SK-N-SH (cell line): ENCODE results near the gene NOL6. TPM values are rescaled to one million over a fixed set of nuclear protein-coding genes. Genes with fewer than 3 reads are reported as not detected.
"Not testable (repeated sequence)": the region's sequence is repeated elsewhere in the genome, so short reads cannot be mapped to it uniquely, and the experiment has no call there.

Experiments used
- CTCF ChIA-PET: fragments of 300-600, 350-600 bp; formaldehyde crosslinking; extraction: SDS; loops from one replicate; lab custom pipeline; 2021; lab: Yijun Ruan, JAX
- POLR2A ChIA-PET: fragments of 350-600 bp; sonication (Branson Sonifier 250); formaldehyde crosslinking; extraction: SDS; loops from one replicate; lab custom pipeline; 2020; ENCODE audit warnings: antibody characterized with exemption, inconsistent platforms; lab: Yijun Ruan, JAX
- DNase-seq: peaks from one replicate; pipeline ENCODE4 v3.0.0; 2012
- H2AFZ ChIP-seq: fragments of 200-600 bp; sonication (generic); 2 replicates; pipeline ENCODE4 v1.8.1; 2016; ENCODE audit warnings: antibody characterized with exemption, mild to moderate bottlenecking, low read depth
- H3F3A ChIP-seq: fragments of 200-600 bp; sonication (generic); replicated peaks from 2 replicates; pipeline ENCODE3; 2016; ENCODE audit warnings: antibody characterized with exemption, mild to moderate bottlenecking; ENCODE audit not compliant: insufficient read depth
- H3K27ac ChIP-seq, 2 experiments: fragments of 200-500 bp in 1 of 2; fragments of 200-600 bp in 1 of 2; sonication (Bioruptor generic) in 1 of 2; sonication (generic), shearing (Covaris generic) in 1 of 2; 2 replicates each; pipeline versions ENCODE4 v1.5.1 to v1.6.1; 2014 to 2016; ENCODE audit warnings: low read depth in 2 of 2, inconsistent platforms in 1 of 2, low read length in 1 of 2, mild to moderate bottlenecking in 1 of 2, mixed read lengths in 1 of 2
- H3K27me3 ChIP-seq: fragments of 200-600 bp; sonication (generic), shearing (Covaris generic); 2 replicates; pipeline ENCODE4 v1.6.1; 2016; ENCODE audit warnings: mixed run types; ENCODE audit not compliant: insufficient read depth
- H3K36me3 ChIP-seq, 2 experiments: fragments of 200-500 bp in 1 of 2; fragments of 200-600 bp in 1 of 2; sonication (Bioruptor generic) in 1 of 2; sonication (generic) in 1 of 2; replicated peaks in 1 of 2; 2 replicates each; pipeline versions ENCODE3 to v1.5.1; 2014 to 2016; ENCODE audit warnings: low read length in 1 of 2, mild to moderate bottlenecking in 1 of 2; ENCODE audit not compliant: insufficient read depth in 2 of 2, control insufficient read depth in 1 of 2
- H3K4me1 ChIP-seq, 2 experiments: fragments of 200-500 bp in 1 of 2; fragments of 200-600 bp in 1 of 2; sonication (Bioruptor generic) in 1 of 2; sonication (generic), shearing (Covaris generic) in 1 of 2; 2 replicates each; pipeline versions ENCODE4 v1.5.1 to v1.6.1; 2014 to 2016; ENCODE audit warnings: low read depth in 1 of 2, low read length in 1 of 2, mixed run types in 1 of 2; ENCODE audit not compliant: insufficient read depth in 2 of 2, control insufficient read depth in 1 of 2
- H3K4me2 ChIP-seq: fragments of 200-600 bp; sonication (generic), shearing (Covaris generic); 2 replicates; pipeline ENCODE4 v1.6.1; 2017; ENCODE audit warnings: mixed run types
- H3K4me3 ChIP-seq, 2 experiments: fragments of 200-500 bp in 1 of 2; fragments of 200-600 bp in 1 of 2; sonication (Bioruptor generic) in 1 of 2; sonication (generic), shearing (Covaris generic) in 1 of 2; 2 replicates each; pipeline versions ENCODE4 v1.5.1 to v1.8.1; 2014 to 2016; ENCODE audit warnings: low read depth in 2 of 2, inconsistent platforms in 1 of 2, low read length in 1 of 2, mild to moderate bottlenecking in 1 of 2, mixed read lengths in 1 of 2, moderate library complexity in 1 of 2
- H3K79me2 ChIP-seq: fragments of 200-600 bp; sonication (generic); 2 replicates; pipeline ENCODE4 v1.8.1; 2017; ENCODE audit warnings: mild to moderate bottlenecking; ENCODE audit not compliant: insufficient read depth
- H3K9ac ChIP-seq: fragments of 200-600 bp; sonication (generic); 2 replicates; pipeline ENCODE4 v1.6.1; 2017; ENCODE audit warnings: mixed run types
- H3K9me2 ChIP-seq: fragments of 200-600 bp; sonication (generic); 2 replicates; pipeline ENCODE4 v1.6.1; 2017; ENCODE audit warnings: mixed run types
- H3K9me3 ChIP-seq: fragments of 200-600 bp; sonication (generic); 2 replicates; pipeline ENCODE4 v1.6.1; 2017; ENCODE audit warnings: mixed run types, mild to moderate bottlenecking, moderate library complexity
- H4K20me1 ChIP-seq: fragments of 200-600 bp; sonication (generic); 2 replicates; pipeline ENCODE4 v1.6.1; 2017; ENCODE audit warnings: mild to moderate bottlenecking, mixed run types; ENCODE audit not compliant: insufficient read depth
- CTCF ChIP-seq: fragments of 200-600 bp; sonication (generic); IDR thresholded peaks from 2 replicates; pipeline ENCODE4 v1.6.1; 2017; ENCODE audit warnings: antibody characterized with exemption, mild to moderate bottlenecking, moderate library complexity
- ELF1 ChIP-seq: IDR thresholded peaks from 2 replicates; pipeline ENCODE4 v1.4.0; 2012
- EP300 ChIP-seq, 2 experiments: IDR thresholded peaks; 2 replicates each; pipeline versions ENCODE4 v1.4.0 to v1.6.1; 2012; ENCODE audit warnings: borderline replicate concordance in 1 of 2, low read depth in 1 of 2, low read length in 1 of 2
- FOSL2 ChIP-seq: IDR thresholded peaks from 2 replicates; pipeline ENCODE4 v1.4.0; 2012; ENCODE audit warnings: low read depth, mild to moderate bottlenecking, moderate library complexity, borderline replicate concordance
- FOXJ3 ChIP-seq: sonication (generic); formaldehyde crosslinking; IDR thresholded peaks from 2 replicates; pipeline ENCODE4 v1.5.1; 2020; ENCODE audit warnings: mild to moderate bottlenecking, missing genetic modification reagents
- GABPA ChIP-seq: IDR thresholded peaks from 2 replicates; pipeline ENCODE4 v1.4.0; 2012; ENCODE audit warnings: low read depth, mild to moderate bottlenecking
- GATA2 ChIP-seq: sonication (generic); formaldehyde crosslinking; IDR thresholded peaks from 2 replicates; pipeline ENCODE4 v1.5.0; 2020; ENCODE audit warnings: mild to moderate bottlenecking, missing genetic modification reagents
- MAX ChIP-seq: IDR thresholded peaks from 2 replicates; pipeline ENCODE4 v1.4.0; 2012; ENCODE audit warnings: low read depth
- NFIC ChIP-seq: IDR thresholded peaks from 2 replicates; pipeline ENCODE4 v1.4.0; 2012; ENCODE audit warnings: borderline replicate concordance
- POLR2AphosphoS5 ChIP-seq: IDR thresholded peaks from 2 replicates; pipeline ENCODE4 v1.6.1; 2012; ENCODE audit warnings: low read depth, low read length
- RCOR1 ChIP-seq: fragments of 150-350 bp; IDR thresholded peaks from 2 replicates; pipeline ENCODE4 v1.6.1; 2017; ENCODE audit warnings: antibody characterized with exemption, low read length
- REST ChIP-seq: IDR thresholded peaks from 2 replicates; pipeline ENCODE4 v1.6.1; 2012; ENCODE audit warnings: mild to moderate bottlenecking, low read depth, low read length, moderate library complexity
- RFX5 ChIP-seq: IDR thresholded peaks from 2 replicates; pipeline ENCODE4 v1.6.1; 2012; ENCODE audit warnings: mild to moderate bottlenecking, improper control_type of control experiment, low read length
- SIN3A ChIP-seq: IDR thresholded peaks from 2 replicates; pipeline ENCODE4 v1.6.1; 2012; ENCODE audit warnings: low read depth, mild to moderate bottlenecking, low read length, moderate library complexity, borderline replicate concordance
- SMC3 ChIP-seq: IDR thresholded peaks from 2 replicates; pipeline ENCODE4 v1.6.1; 2012; ENCODE audit warnings: low read depth, low read length, improper control_type of control experiment
- TCF12 ChIP-seq: IDR thresholded peaks from 2 replicates; pipeline ENCODE4 v1.4.0; 2012
- USF2 ChIP-seq: fragments of 150-350 bp; IDR thresholded peaks from 2 replicates; pipeline ENCODE4 v1.6.1; 2017; ENCODE audit warnings: antibody characterized with exemption, low read length, low read depth, borderline replicate concordance
- WGBS: methylation state at CpG from one replicate; pipeline ENCODE4 v1.1.6; 2017; ENCODE audit warnings: low lambda C conversion rate; 5-methylcytosine and 5-hydroxymethylcytosine counted together
- polyA plus RNA-seq, 3 experiments: library from polyadenylated mRNA; depleted of rRNA; stranded (reverse); fragments of >200 nt; gene quantifications; 2 replicates each; pipeline ENCODE4 v1.2.3, GENCODE V29; 2012

NOL6 gene
- polyA plus RNA-seq, 1 of the 3 experiments (the other 2 are of a cell fraction) = 52.2 TPM

- no peak for DNase-seq
- Histone ChIP-seq H3K36me3 (peaks cover 0 to 3% of the 10 kb centered on the region in 2 experiments), H2AFZ (no peak overlapping the region)
- TF ChIP-seq ELF1 (no peak), TCF12 (peak; percentile 50)
- TF ChIP-seq, all 33 proteins: peak for 1
- H3F3A ChIP-seq = peaks cover 13% of the 10 kb centered on the region
- POLR2A ChIA-PET = no interaction called here
- WGBS = 71% methylated on average over 2 of the region's 2 CpGs
- H3K9me2 ChIP-seq = no peaks in the 10 kb centered on the region
- H4K20me1 ChIP-seq = no peaks in the 10 kb centered on the region
- 0 out of 4 replicates have a peak overlapping the region, but pooled peaks of 1 of the 2 experiments have one; percentile 3 for H3K27ac ChIP-seq
- H3K9me3 ChIP-seq = no peaks in the 10 kb centered on the region
- no peaks in the 10 kb centered on the region for H3K27me3 ChIP-seq
- H3K4me3 ChIP-seq = no peak overlapping the region
- CTCF ChIA-PET = interaction anchor here (1.1 kb wide), 1 partner anchor 26 kb away, joined by 3 read pairs; no protein-coding TSS in a partner anchor
- H3K9ac ChIP-seq = no peak overlapping the region
- no peak overlapping the region for H3K4me2 ChIP-seq
- no peaks in the 10 kb centered on the region for H3K79me2 ChIP-seq
- H3K4me1 ChIP-seq = no peaks in the 10 kb centered on the region
Measured at GRCh38 chr9:33489066-33489465, 15.3 kb upstream of the NOL6 start.

GRCh38 chr9:33485312-33485711 lies 11.6 kb upstream of the NOL6 start:
- H3K79me2 ChIP-seq, H3K27me3 ChIP-seq, CTCF ChIA-PET, H3K4me2 ChIP-seq, H3K36me3 ChIP-seq, H3K4me1 ChIP-seq, H3K4me3 ChIP-seq, POLR2A ChIA-PET, H3K27ac ChIP-seq, H3K9me2 ChIP-seq, DNase-seq, H3K9ac ChIP-seq, H3K9me3 ChIP-seq, H4K20me1 ChIP-seq, H2AFZ ChIP-seq: not testable (repeated sequence)
- peaks cover 13% of the 10 kb centered on the region for H3F3A ChIP-seq

GRCh38 chr9:33480976-33481375 lies 7.3 kb upstream of the NOL6 start:
- CTCF ChIA-PET = interaction anchor here (2.5 to 2.9 kb wide), 2 partner anchors 14 to 28 kb away, joined by 6 to 13 read pairs; no protein-coding TSS in a partner anchor
- H3K4me1 ChIP-seq = no peaks in the 10 kb centered on the region
- H3K36me3 ChIP-seq = peaks cover 0 to 4% of the 10 kb centered on the region in 2 experiments
- TF ChIP-seq SMC3 (no peak), FOSL2 (no peak), ELF1 (no peak), CTCF (no peak), SIN3A (no peak), FOXJ3 (CRISPR knock-in tag) (no peak), POLR2AphosphoS5 (no peak), MAX (no peak), GABPA (no peak), RCOR1 (no peak), EP300 (IDR thresholded peaks at IDR 0.05; ENCODE audit: borderline replicate concordance in 1 of 2, low read depth in 1 of 2, low read length in 1 of 2) (no peak), GATA2 (CRISPR knock-in tag) (no peak), TCF12 (no peak), NFIC (no peak), RFX5 (no peak), REST (no peak), USF2 (no peak)
- no peaks in the 10 kb centered on the region for H3K9me3 ChIP-seq
- POLR2A ChIA-PET = no interaction called here
- H2AFZ ChIP-seq = no peak overlapping the region
- H3F3A ChIP-seq = peaks cover 7% of the 10 kb centered on the region
- 100% methylated on average over 1 of the region's 6 CpGs for WGBS
- no peaks in the 10 kb centered on the region for H4K20me1 ChIP-seq
- H3K9me2 ChIP-seq = no peaks in the 10 kb centered on the region
- H3K27me3 ChIP-seq = no peaks in the 10 kb centered on the region
- DNase-seq = no peak
- no peaks in the 10 kb centered on the region for H3K79me2 ChIP-seq
- H3K27ac ChIP-seq = no peak overlapping the region
- no peak overlapping the region for H3K9ac ChIP-seq
- no peak overlapping the region for H3K4me2 ChIP-seq
- no peak overlapping the region for H3K4me3 ChIP-seq
